ENCODE results near the gene CUTA. TPM values are rescaled to one million over a fixed set of nuclear protein-coding genes. Genes with fewer than 3 reads are reported as not detected.

The CUTA gene
- total and polyA plus RNA-seq, 2 of the 13 experiments (the other 11 are each of a cell fraction or from before 2014, with no cell fraction given), result 170 to 180 TPM

DNA sequence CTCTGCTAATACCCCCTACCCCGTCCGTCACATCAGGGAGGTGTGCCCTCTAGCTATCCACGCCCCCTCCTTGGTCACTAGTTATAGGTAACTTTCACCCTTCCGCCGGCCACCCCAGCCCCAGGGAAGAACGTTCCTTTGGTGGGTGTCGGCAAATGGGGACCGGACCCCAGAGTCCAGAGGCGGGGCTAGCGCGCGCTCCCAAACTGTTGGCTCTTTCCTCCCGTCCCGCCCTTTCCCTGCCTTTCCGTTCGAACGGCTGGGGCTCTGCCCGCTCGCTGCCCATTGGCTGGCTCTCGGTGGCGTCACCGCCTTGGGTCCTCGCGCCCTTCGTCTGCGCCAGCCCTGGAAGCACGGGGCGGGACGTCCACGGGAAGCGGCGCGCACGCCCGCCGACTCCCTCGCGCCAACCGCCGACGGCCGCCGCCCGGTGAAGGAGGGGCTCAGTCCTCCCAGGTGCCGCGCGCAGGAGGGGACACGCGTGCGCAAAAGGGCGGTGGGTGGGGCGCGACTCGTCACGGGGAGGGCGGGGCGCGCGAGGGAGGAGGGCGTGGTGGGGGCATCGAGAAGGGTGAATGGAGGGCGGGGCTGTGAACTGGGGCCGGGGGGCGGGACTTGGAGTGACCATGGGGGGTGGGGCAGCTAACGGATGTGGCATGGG lies 7.7 kb downstream of the CUTA start (continued):
- TF ChIP-seq NCOR1 (IDR thresholded peaks at IDR 0.05; ENCODE audit: borderline replicate concordance, low read length) (no peak), FOXK1 (CRISPR knock-in tag; IDR thresholded peaks at IDR 0.05; ENCODE audit: borderline replicate concordance, low read depth) (peak; percentile 69; the same call in 1 of the 2 replicates), ZNF639 (CRISPR knock-in tag; conservative IDR thresholded peaks at IDR 0.05) (peak; percentile 98), ZNF343 (CRISPR knock-in tag; IDR thresholded peaks at IDR 0.05) (no peak), ZNF441 (CRISPR knock-in tag; IDR thresholded peaks at IDR 0.05; ENCODE audit: borderline replicate concordance) (peak; percentile 89; the same call in 1 of the 2 replicates), EZH2 (conservative IDR thresholded peaks at IDR 0.05; ENCODE audit: low read depth, low read length) (no peak), ZBTB8A (CRISPR knock-in tag; IDR thresholded peaks at IDR 0.05; ENCODE audit: borderline replicate concordance, low read depth) (0 out of 2 replicates have a peak, but pooled peaks have one; percentile 42), MYC (CRISPR knock-in tag; IDR thresholded peaks at IDR 0.05; ENCODE audit: borderline replicate concordance) (peak; percentile 92), GLI4 (CRISPR knock-in tag; IDR thresholded peaks at IDR 0.05; ENCODE audit: borderline replicate concordance) (no peak), ZBTB4 (CRISPR knock-in tag; IDR thresholded peaks at IDR 0.05; ENCODE audit: borderline replicate concordance) (peak; percentile 92), ZNF503 (CRISPR knock-in tag; IDR thresholded peaks at IDR 0.05) (peak; percentile 72; the same call in 1 of the 2 replicates), NFIB (CRISPR knock-in tag; IDR thresholded peaks at IDR 0.05; ENCODE audit: borderline replicate concordance) (no peak), ZNF678 (CRISPR knock-in tag; IDR thresholded peaks at IDR 0.05) (peak; percentile 87; the same call in 1 of the 2 replicates), SETDB1 (CRISPR knock-in tag; IDR thresholded peaks at IDR 0.05; ENCODE audit: borderline replicate concordance) (no peak)
- TF ChIP-seq, protein P1, sequence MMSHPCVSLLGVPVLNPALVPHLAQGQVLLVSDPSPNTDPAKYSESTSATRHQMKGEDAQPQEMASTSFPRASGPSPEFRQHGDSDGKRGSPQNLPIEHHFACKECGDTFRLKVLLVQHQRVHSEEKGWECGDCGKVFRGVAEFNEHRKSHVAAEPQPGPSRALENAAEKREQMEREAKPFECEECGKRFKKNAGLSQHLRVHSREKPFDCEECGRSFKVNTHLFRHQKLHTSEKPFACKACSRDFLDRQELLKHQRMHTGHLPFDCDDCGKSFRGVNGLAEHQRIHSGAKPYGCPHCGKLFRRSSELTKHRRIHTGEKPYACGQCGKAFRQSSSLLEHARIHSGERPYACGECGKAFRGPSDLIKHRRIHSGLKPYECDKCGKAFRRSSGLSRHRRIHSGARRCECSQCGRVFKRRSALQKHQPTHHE (CRISPR knock-in tag; IDR thresholded peaks at IDR 0.05; ENCODE audit: borderline replicate concordance), result peak; percentile 99

All from HepG2 (cell line).